ENCODE data around the gene ZNF496. TPM values are rescaled to one million over a fixed set of nuclear protein-coding genes. Genes with fewer than 3 reads are reported as not detected.

Gene ZNF496
- total and polyA plus RNA-seq, 2 experiments from 2014 or later: 18.8 to 108 TPM

GRCh38 chr1:247298124-247298481 lies 33.6 kb downstream of the ZNF496 start:
- Histone ChIP-seq H3K4me1 (ENCODE audit: low read depth) (no peaks in the 10 kb centered on the region), H3K27me3 (no peaks in the 10 kb centered on the region), H3K36me3 (peaks cover 5% of the 10 kb centered on the region), H3K9me3 (ENCODE audit: low read depth) (no peaks in the 10 kb centered on the region), H3K4me3 (no peak overlapping the region), H3K27ac (no peak overlapping the region)
- no peak for DNase-seq (ENCODE audit: low read depth in 1 of 2, low spot score in 1 of 2)
- TF ChIP-seq CTCF (IDR thresholded peaks at IDR 0.05; ENCODE audit: low read depth, low read length): no peak

DNA sequence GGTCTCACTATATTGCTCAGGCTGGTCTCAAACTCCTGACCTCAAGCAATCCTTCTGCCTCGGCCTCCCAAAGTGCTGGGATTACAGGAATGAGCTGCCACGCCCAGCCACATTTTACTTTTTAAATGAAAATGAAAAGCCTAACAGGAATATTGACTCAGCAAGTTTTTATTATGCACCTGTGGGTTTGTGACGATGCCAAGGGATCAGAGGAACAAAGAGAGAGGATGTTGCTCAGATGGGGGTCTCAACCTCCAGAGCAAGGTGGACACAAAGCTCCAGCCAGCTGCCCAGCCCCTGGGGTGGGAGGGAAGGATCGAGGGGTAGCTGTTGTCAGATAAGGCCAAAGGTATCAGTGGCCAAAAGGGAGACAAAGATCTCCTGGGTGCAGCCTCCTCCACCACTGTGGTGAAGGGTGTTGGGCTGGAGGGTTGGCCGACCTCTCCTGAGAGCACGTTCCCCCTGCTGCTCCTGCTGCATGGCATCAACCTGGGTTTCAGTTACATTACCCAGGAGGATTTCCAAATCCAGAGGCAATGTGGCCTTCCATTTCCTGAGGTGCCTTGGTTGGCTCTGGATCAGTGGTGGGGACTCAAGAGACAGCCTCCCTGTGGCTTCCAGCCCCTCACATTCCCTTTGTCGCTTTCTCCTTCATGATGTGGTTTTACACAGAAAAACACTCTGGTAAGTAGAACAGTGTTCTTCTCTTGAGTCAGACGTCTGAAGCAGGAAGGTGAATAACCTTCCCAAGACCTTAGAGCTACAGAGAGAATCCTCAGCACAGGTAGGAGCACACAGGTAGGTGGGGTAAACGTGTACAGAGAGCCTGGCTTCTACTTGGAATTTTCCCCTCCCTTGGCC lies 34.2 kb downstream of the ZNF496 start:
- no peak overlapping the region for H3K4me3 ChIP-seq
- H3K9me3 ChIP-seq (ENCODE audit: low read depth): no peaks in the 10 kb centered on the region
- no peak for DNase-seq (ENCODE audit: low read depth in 1 of 2, low spot score in 1 of 2)
- no peaks in the 10 kb centered on the region for H3K27me3 ChIP-seq
- peaks cover 2% of the 10 kb centered on the region for H3K36me3 ChIP-seq
- no peaks in the 10 kb centered on the region for H3K4me1 ChIP-seq (ENCODE audit: low read depth)
- H3K27ac ChIP-seq: no peak overlapping the region
- TF ChIP-seq CTCF (IDR thresholded peaks at IDR 0.05; ENCODE audit: low read depth, low read length): no peak

- no peaks in the 10 kb centered on the region for H3K27me3 ChIP-seq
- no peak for TF ChIP-seq CTCF (IDR thresholded peaks at IDR 0.05; ENCODE audit: low read depth, low read length)
- H3K9me3 ChIP-seq (ENCODE audit: low read depth): no peaks in the 10 kb centered on the region
- H3K4me1 ChIP-seq (ENCODE audit: low read depth): no peaks in the 10 kb centered on the region
- no peaks in the 10 kb centered on the region for H3K36me3 ChIP-seq
- H3K4me3 ChIP-seq: no peak overlapping the region
- no peak for DNase-seq (ENCODE audit: low read depth in 1 of 2, low spot score in 1 of 2)
- H3K27ac ChIP-seq: no peak overlapping the region
Measured at GRCh38 chr1:247296599-247297180, 35.0 kb downstream of the ZNF496 start.

DNA sequence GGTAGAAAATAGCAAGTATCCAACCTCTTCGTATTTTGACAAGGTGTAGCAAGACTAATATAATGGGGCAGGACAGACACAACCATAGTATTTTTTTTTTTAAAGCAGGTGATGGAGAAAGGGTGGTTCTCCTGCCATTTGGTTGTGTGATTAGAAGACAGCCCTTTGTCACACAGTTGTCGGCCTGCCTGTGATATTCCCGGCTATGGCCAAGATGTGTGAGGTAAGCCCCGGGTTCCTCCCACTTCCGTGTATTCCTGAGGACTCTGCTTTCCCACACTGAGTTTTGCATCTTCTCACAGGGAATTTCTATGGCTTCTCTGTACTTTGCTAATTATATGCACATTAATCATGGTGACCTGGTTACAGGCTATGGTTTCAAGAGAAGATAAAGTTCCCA lies 35.9 kb downstream of the ZNF496 start:
- Histone ChIP-seq H3K4me1 (ENCODE audit: low read depth) (no peaks in the 10 kb centered on the region), H3K4me3 (no peak overlapping the region)
- no peak for DNase-seq (ENCODE audit: low read depth in 1 of 2, low spot score in 1 of 2)

DNA sequence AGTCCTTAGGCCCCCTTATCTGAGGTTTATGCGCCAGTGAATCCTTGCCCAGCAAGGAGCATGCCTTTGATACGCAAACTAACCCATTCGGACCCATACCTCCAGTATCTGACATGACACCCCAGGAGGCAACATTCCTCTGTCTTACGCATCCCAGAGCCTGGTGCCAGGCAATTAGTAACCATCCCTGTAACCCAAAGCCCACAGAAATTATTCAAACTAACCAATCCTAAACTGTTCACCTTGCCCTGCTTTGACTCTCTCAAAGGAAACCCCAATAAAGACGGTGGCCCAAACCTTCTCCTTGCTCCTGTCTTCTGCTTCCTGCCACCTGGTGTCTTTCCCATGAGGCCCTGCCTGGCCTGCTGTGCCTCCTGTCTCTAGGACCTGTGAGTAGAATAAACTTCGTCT lies 36.4 kb downstream of the ZNF496 start:
- no peak for TF ChIP-seq CTCF (IDR thresholded peaks at IDR 0.05; ENCODE audit: low read depth, low read length)
- Histone ChIP-seq H3K4me3 (no peak overlapping the region), H3K27me3 (no peaks in the 10 kb centered on the region), H3K9me3 (ENCODE audit: low read depth) (no peaks in the 10 kb centered on the region), H3K4me1 (ENCODE audit: low read depth) (no peaks in the 10 kb centered on the region), H3K27ac (no peak overlapping the region), H3K36me3 (no peaks in the 10 kb centered on the region)
- DNase-seq (ENCODE audit: low read depth in 1 of 2, low spot score in 1 of 2): peak in 1 of 2 donors; percentile 64

More for the DNA sequence above, 35.9 kb downstream of the ZNF496 start:
- no peaks in the 10 kb centered on the region for H3K27me3 ChIP-seq
- no peaks in the 10 kb centered on the region for H3K9me3 ChIP-seq (ENCODE audit: low read depth)
- no peak for TF ChIP-seq CTCF (IDR thresholded peaks at IDR 0.05; ENCODE audit: low read depth, low read length)
- H3K36me3 ChIP-seq: no peaks in the 10 kb centered on the region
- H3K27ac ChIP-seq: no peak overlapping the region
